Stomach (tissue), 9 donors: ENCODE data around the gene KPNB1. TPM values are rescaled to one million over a fixed set of nuclear protein-coding genes. Genes with fewer than 3 reads are reported as not detected.

Experiments used
- DNase-seq, 2 donors: peaks; one replicate each; pipeline versions ENCODE4 v3.0.0 to v3.0.0-alpha.2; 2013 to 2019
- H3K27ac ChIP-seq, 5 donors: fragments of 200-600 bp in 4 of 5; sonication (generic) in 4 of 5; one replicate each; pipeline ENCODE4 v1.5.1; 2013 to 2019; ENCODE audit warnings: mild to moderate bottlenecking in 1 of 5, moderate library complexity in 1 of 5
- H3K27me3 ChIP-seq, 3 donors: fragments of 200-600 bp; sonication (generic); one replicate each; pipeline ENCODE4 v1.5.1; 2017 to 2019; ENCODE audit warnings: mixed run types in 1 of 3
- H3K36me3 ChIP-seq, 4 donors: fragments of 200-600 bp; sonication (generic); 1 replicate in 3 of 4; 2 replicates in 1 of 4; pipeline ENCODE4 v1.5.1; 2016 to 2019
- H3K4me1 ChIP-seq, 4 donors: fragments of 200-600 bp; sonication (generic); one replicate each; pipeline ENCODE4 v1.5.1; 2016 to 2019
- H3K4me3 ChIP-seq, 4 donors: fragments of 200-600 bp; sonication (generic) in 3 of 4; one replicate each; pipeline ENCODE4 v1.5.1; 2016 to 2019; ENCODE audit warnings: mild to moderate bottlenecking in 1 of 4
- H3K9me3 ChIP-seq, 4 donors: fragments of 200-600 bp; sonication (generic); one replicate each; pipeline ENCODE4 v1.5.1; 2016 to 2019
- CTCF ChIP-seq, 7 experiments: fragments of 450-650 bp in 4 of 7; fragments of 200-600 bp in 3 of 7; sonication (generic) in 3 of 7; IDR thresholded peaks; one replicate each; pipeline ENCODE4 v1.5.1; 2016 to 2019; ENCODE audit warnings: antibody characterized with exemption in 7 of 7, control low read depth in 2 of 7, mild to moderate bottlenecking in 1 of 7
- EP300 ChIP-seq: sonication (generic); formaldehyde crosslinking; IDR thresholded peaks from one replicate; pipeline ENCODE4 v1.6.1; 2017; ENCODE audit warnings: antibody characterized with exemption
- POLR2A ChIP-seq, 4 donors: fragments of 450-650 bp; IDR thresholded peaks; one replicate each; pipeline ENCODE4 v1.6.1; 2016; ENCODE audit warnings: antibody characterized with exemption in 4 of 4, control low read depth in 2 of 4, mild to moderate bottlenecking in 1 of 4, moderate library complexity in 1 of 4
- POLR2AphosphoS5 ChIP-seq, 3 donors: sonication (generic); formaldehyde crosslinking; IDR thresholded peaks; one replicate each; pipeline ENCODE4 v1.6.1; 2016; ENCODE audit warnings: antibody characterized with exemption in 3 of 3
- WGBS, 5 donors: extraction: QIAGEN DNeasy Blood & Tissue Kit in 3 of 5; methylation state at CpG; one replicate each; pipeline versions ENCODE4 v1.1.5 to v1.1.7; 2013 to 2018; 5-methylcytosine and 5-hydroxymethylcytosine counted together
- intact Hi-C: fragments of 100-400 bp; cut with DNase I; formaldehyde crosslinking; loops from one replicate; pipeline ENCODE4 v1.15.1; 2023; ENCODE audit warnings: low total_unique reads
- polyA plus RNA-seq, 3 donors: library from polyadenylated mRNA; stranded (reverse); fragments of 200-250 nt; gene quantifications; one replicate each; pipeline ENCODE4 v1.2.3, GENCODE V29; 2013
- total RNA-seq, 5 donors: library from RNA; depleted of rRNA; stranded (reverse); fragments of >200 nt; gene quantifications; one replicate each; pipeline versions ENCODE4 v1.1.0 to v1.2.3, GENCODE V29; 2014 to 2016
- donor health status: healthy with polysubstance abuse.
- donor health status: Bipolar disorder and iron deficiency.
- donor health status: healthy.

The KPNB1 gene
- total and polyA plus RNA-seq, 8 donors: 32.5 to 669 (median 155) TPM

- TF ChIP-seq POLR2AphosphoS5 (IDR thresholded peaks at IDR 0.05): no peak
- TF ChIP-seq EP300: no peak
- TF ChIP-seq CTCF (IDR thresholded peaks at IDR 0.05): no peak
- TF ChIP-seq POLR2A (IDR thresholded peaks at IDR 0.05): no peak
- Histone ChIP-seq H3K4me1 (peaks cover 15 to 60% (median 27%) of the 10 kb centered on the region in 4 donors), H3K27me3 (no peaks in the 10 kb centered on the region), H3K36me3 (peaks cover 9 to 36% (median 31%) of the 10 kb centered on the region in 4 donors), H3K9me3 (no peaks in the 10 kb centered on the region), H3K27ac (peak overlapping the region in 1 of 5 donors; percentile 22), H3K4me3 (no peak overlapping the region)
- WGBS, 5 donors: 84 to 93% (median 88%) methylated on average over 5 of the region's 5 CpGs
- DNase-seq: no peak
- intact Hi-C loops: no loop called here
These were observed 54.0 kb downstream of the KPNB1 start for GRCh38 chr17:47703671-47704070.

- TF ChIP-seq EP300: no peak
- no peak for TF ChIP-seq POLR2AphosphoS5 (IDR thresholded peaks at IDR 0.05)
- no peak for TF ChIP-seq POLR2A (IDR thresholded peaks at IDR 0.05)
- no peak for TF ChIP-seq CTCF (IDR thresholded peaks at IDR 0.05)
- peak overlapping the region in 1 of 5 donors; percentile 22 for H3K27ac ChIP-seq
- H3K4me1 ChIP-seq: peaks cover 15 to 60% (median 27%) of the 10 kb centered on the region in 4 donors
- intact Hi-C loops: no loop called here
- H3K9me3 ChIP-seq: no peaks in the 10 kb centered on the region
- H3K27me3 ChIP-seq: no peaks in the 10 kb centered on the region
- DNase-seq: no peak
- H3K36me3 ChIP-seq: peaks cover 9 to 37% (median 30%) of the 10 kb centered on the region in 4 donors
- WGBS, 5 donors: 66 to 85% (median 76%) methylated on average over 14 of the region's 14 CpGs
- no peak overlapping the region for H3K4me3 ChIP-seq
These were observed 54.4 kb downstream of the KPNB1 start for GRCh38 chr17:47704116-47704515.

- no peaks in the 10 kb centered on the region for H3K27me3 ChIP-seq
- WGBS, 5 donors: 61 to 72% (median 67%) methylated on average over 6 of the region's 6 CpGs
- no peak overlapping the region for H3K27ac ChIP-seq
- H3K36me3 ChIP-seq: peaks cover 3 to 36% (median 29%) of the 10 kb centered on the region in 4 donors
- H3K4me3 ChIP-seq: no peak overlapping the region
- DNase-seq: no peak
- H3K4me1 ChIP-seq: peaks cover 15 to 62% (median 29%) of the 10 kb centered on the region in 4 donors
- H3K9me3 ChIP-seq: no peaks in the 10 kb centered on the region
- intact Hi-C loops: no loop called here
- TF ChIP-seq POLR2A (IDR thresholded peaks at IDR 0.05): no peak
- no peak for TF ChIP-seq CTCF (IDR thresholded peaks at IDR 0.05)
- no peak for TF ChIP-seq POLR2AphosphoS5 (IDR thresholded peaks at IDR 0.05)
- no peak for TF ChIP-seq EP300
These were observed 55.0 kb downstream of the KPNB1 start for GRCh38 chr17:47704736-47705135.

- WGBS, 5 donors: 53 to 68% (median 67%) methylated on average over 9 to 12 of the region's 12 CpGs
- Histone ChIP-seq H3K4me1 (peaks cover 15 to 62% (median 29%) of the 10 kb centered on the region in 4 donors), H3K27me3 (no peaks in the 10 kb centered on the region), H3K36me3 (peaks cover 11 to 38% (median 30%) of the 10 kb centered on the region in 4 donors), H3K9me3 (no peaks in the 10 kb centered on the region), H3K27ac (peak overlapping the region in 2 of 5 donors; percentile 42 to 48), H3K4me3 (no peak overlapping the region)
- intact Hi-C loops: no loop called here
- TF ChIP-seq POLR2AphosphoS5 (IDR thresholded peaks at IDR 0.05): no peak
- no peak for TF ChIP-seq POLR2A (IDR thresholded peaks at IDR 0.05)
- no peak for TF ChIP-seq EP300
- TF ChIP-seq CTCF (IDR thresholded peaks at IDR 0.05): no peak
- DNase-seq: no peak
These were observed 56.1 kb downstream of the KPNB1 start for GRCh38 chr17:47705536-47706530.
